ENCODE data around the gene RETN. TPM values are rescaled to one million over a fixed set of nuclear protein-coding genes. Genes with fewer than 3 reads are reported as not detected.
A peak's percentile ranks its signal among the peaks of the same experiment; 100 is the strongest.

RETN gene
- total RNA-seq, 1 donor from 2014 or later, result 21.1 TPM

DNA sequence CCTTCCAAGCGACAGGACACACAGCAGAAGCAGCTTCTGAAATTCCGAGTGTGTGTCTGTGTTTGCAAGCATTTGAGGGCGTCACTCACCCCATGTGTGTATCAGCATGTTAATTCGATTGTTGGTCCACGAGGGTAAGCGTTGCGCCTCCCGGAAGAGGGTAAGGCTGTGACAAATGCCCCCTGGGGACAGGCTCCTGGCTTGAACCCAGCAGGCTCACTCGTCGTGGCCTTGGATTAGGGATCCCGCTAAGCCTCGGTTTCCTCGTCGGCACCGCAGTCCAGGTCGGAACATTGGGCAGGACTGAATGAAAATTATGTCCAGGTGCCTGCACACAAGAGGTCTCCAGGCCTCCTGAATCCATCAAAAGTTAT is 32.5 kb upstream of the RETN start:
- intact Hi-C loops (cut with DNase I), result no loop called here
- H3K27me3 ChIP-seq (ENCODE audit: low read depth), result peaks cover 7% of the 10 kb centered on the region
- no peak for DNase-seq

DNA sequence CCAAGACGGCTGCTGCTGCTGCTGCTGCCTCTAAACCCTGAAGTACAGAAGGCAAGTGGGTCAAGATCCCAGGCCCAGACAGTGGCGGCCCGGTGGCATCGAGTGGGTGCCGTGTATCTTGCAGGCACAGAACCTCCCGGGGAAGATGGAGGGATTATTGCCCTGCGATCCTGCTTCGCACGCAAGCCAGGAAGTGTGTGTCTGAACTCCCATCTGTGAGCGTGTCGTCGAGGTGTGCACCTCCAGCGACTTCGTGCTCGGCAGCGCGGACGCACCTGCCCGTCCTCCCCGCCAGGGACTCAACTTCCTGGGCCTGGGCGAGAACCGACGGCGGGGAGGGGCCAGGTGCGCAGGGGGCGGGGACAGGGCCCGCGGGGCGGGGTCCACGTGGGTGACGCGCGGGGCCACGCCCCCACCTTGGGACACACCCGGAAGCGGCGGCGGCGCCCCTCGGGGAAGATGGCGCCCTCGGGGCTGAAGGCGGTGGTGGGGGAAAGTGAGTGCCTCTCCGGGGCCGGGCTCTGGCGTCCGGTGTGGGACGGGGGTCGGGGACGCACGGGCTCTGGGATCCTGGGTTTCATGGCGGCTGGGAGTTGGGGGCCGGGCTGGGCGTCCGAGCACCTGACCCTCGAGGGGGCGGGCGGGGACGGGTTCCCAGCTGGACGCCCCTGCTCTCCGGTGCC is 32.0 kb upstream of the RETN start, which contains the start of gene STXBP2:
Gene STXBP2 (plus strand): TSS at position 420 of the 683 bp plus-strand sequence. CDS start 40 bp downstream, at position 460.
- intact Hi-C loops (cut with DNase I), result no loop called here
- peak within 1 kb of the TSS; percentile 96 for H3K27ac ChIP-seq

More for the DNA sequence above, 32.5 kb upstream of the RETN start:
- no peaks in the 10 kb centered on the region for H3K9me3 ChIP-seq
- TF ChIP-seq CTCF (IDR thresholded peaks at IDR 0.05), result no peak
- H3K4me1 ChIP-seq, result peaks cover 30% of the 10 kb centered on the region
- H3K27ac ChIP-seq, result peak overlapping the region; percentile 96
- H3K4me3 ChIP-seq, result peak overlapping the region; percentile 86
- ATAC-seq, result no peak
- H3K36me3 ChIP-seq, result peaks cover 16% of the 10 kb centered on the region

GRCh38 chr19:7637374-7638256 is 31.2 kb upstream of the RETN start:
- H3K9me3 ChIP-seq, result no peaks in the 10 kb centered on the region
- peaks cover 7% of the 10 kb centered on the region for H3K27me3 ChIP-seq (ENCODE audit: low read depth)
- ATAC-seq (peak; percentile 77 to 83), DNase-seq (peak; percentile 89)
- H3K4me3 ChIP-seq, result peak overlapping the region; percentile 86
- peaks cover 19% of the 10 kb centered on the region for H3K36me3 ChIP-seq
- no peak for TF ChIP-seq CTCF (IDR thresholded peaks at IDR 0.05)
- H3K27ac ChIP-seq, result peak overlapping the region; percentile 96
- peaks cover 30% of the 10 kb centered on the region for H3K4me1 ChIP-seq
- intact Hi-C loops (cut with DNase I), result no loop called here

More for the DNA sequence above, 32.0 kb upstream of the RETN start, which contains the start of gene STXBP2:
- DNase-seq (peak; percentile 90), ATAC-seq (peak; percentile 97 to 98)
- H3K4me1 ChIP-seq, result peaks cover 30% of the 10 kb centered on the region
- no peak for TF ChIP-seq CTCF (IDR thresholded peaks at IDR 0.05)
- H3K4me3 ChIP-seq, result peak within 1 kb of the TSS; percentile 86
- peaks cover 7% of the 10 kb centered on the region for H3K27me3 ChIP-seq (ENCODE audit: low read depth)
- no peaks in the 10 kb centered on the region for H3K9me3 ChIP-seq
- H3K36me3 ChIP-seq, result peaks cover 20% of the 10 kb centered on the region

- no peak for ATAC-seq
- no peak for DNase-seq
- Histone ChIP-seq H3K4me3 (no peak overlapping the region), H3K36me3 (peaks cover 17% of the 10 kb centered on the region), H3K4me1 (peaks cover 30% of the 10 kb centered on the region), H3K9me3 (no peaks in the 10 kb centered on the region), H3K27ac (no peak overlapping the region), H3K27me3 (ENCODE audit: low read depth) (peaks cover 7% of the 10 kb centered on the region)
- intact Hi-C loops (cut with DNase I), result no loop called here
- TF ChIP-seq CTCF (IDR thresholded peaks at IDR 0.05), result no peak
Measured at GRCh38 chr19:7638802-7639465, 29.9 kb upstream of the RETN start.

GRCh38 chr19:7639863-7640348 is 28.9 kb upstream of the RETN start:
- no peak for TF ChIP-seq CTCF (IDR thresholded peaks at IDR 0.05)
- Histone ChIP-seq H3K4me3 (no peak overlapping the region), H3K27ac (no peak overlapping the region), H3K4me1 (peaks cover 30% of the 10 kb centered on the region), H3K9me3 (no peaks in the 10 kb centered on the region), H3K36me3 (peaks cover 23% of the 10 kb centered on the region), H3K27me3 (ENCODE audit: low read depth) (peaks cover 7% of the 10 kb centered on the region)
- ATAC-seq (no peak), DNase-seq (no peak)
- intact Hi-C loops (cut with DNase I), result no loop called here

All from lower lobe of right lung (tissue), 2 donors.